Liver (tissue), 3 donors: ENCODE results near the gene N4BP2.

ENCODE experiments used
- FOXA1 ChIP-seq: IDR thresholded peaks from 2 replicates; pipeline ENCODE4 v1.6.1; 2016; ENCODE audit warnings: antibody characterized with exemption
- FOXA2 ChIP-seq: IDR thresholded peaks from 2 replicates; pipeline ENCODE4 v1.6.1; 2016; ENCODE audit warnings: antibody characterized with exemption
- GABPA ChIP-seq, 2 donors: IDR thresholded peaks in 1 of 2; conservative IDR thresholded peaks in 1 of 2; 2 replicates each; pipeline ENCODE4 v1.6.1; 2016; ENCODE audit warnings: antibody characterized with exemption in 2 of 2, mild to moderate bottlenecking in 1 of 2, moderate library complexity in 1 of 2
- HNF4G ChIP-seq: IDR thresholded peaks from 2 replicates; pipeline ENCODE4 v1.6.1; 2016; ENCODE audit warnings: antibody characterized with exemption
- NR2F2 ChIP-seq: IDR thresholded peaks from 2 replicates; pipeline ENCODE4 v1.6.1; 2016; ENCODE audit warnings: antibody characterized with exemption
- RAD21 ChIP-seq, 2 donors: IDR thresholded peaks; 2 replicates each; pipeline ENCODE4 v1.6.1; 2016; ENCODE audit warnings: antibody characterized with exemption in 2 of 2, mild to moderate bottlenecking in 2 of 2
- SP1 ChIP-seq: IDR thresholded peaks from 2 replicates; pipeline ENCODE4 v1.6.1; 2018; ENCODE audit warnings: antibody characterized with exemption, mild to moderate bottlenecking
- TAF1 ChIP-seq: conservative IDR thresholded peaks from 2 replicates; pipeline ENCODE4 v1.6.1; 2016; ENCODE audit warnings: antibody characterized with exemption, mild to moderate bottlenecking
- YY1 ChIP-seq: IDR thresholded peaks from 2 replicates; pipeline ENCODE4 v1.6.1; 2016; ENCODE audit warnings: antibody characterized with exemption, mild to moderate bottlenecking
- TF ChIP-seq, protein P1 (sequence below): fragments of 150-350 bp; IDR thresholded peaks from 2 replicates; pipeline ENCODE4 v1.5.1; 2017; ENCODE audit warnings: improper control_type of control experiment, low read depth, low read length; ENCODE audit not compliant: missing input control
- TF ChIP-seq, protein P2 (sequence below): IDR thresholded peaks from 2 replicates; pipeline ENCODE4 v1.6.1; 2016; ENCODE audit warnings: antibody characterized with exemption, mild to moderate bottlenecking
- TF ChIP-seq, protein P3 (sequence below): IDR thresholded peaks from 2 replicates; pipeline ENCODE4 v1.6.1; 2016; ENCODE audit warnings: antibody characterized with exemption
- TF ChIP-seq, protein P4 (sequence below): IDR thresholded peaks from 2 replicates; pipeline ENCODE4 v1.6.1; 2016; ENCODE audit warnings: antibody characterized with exemption
- donor health status: healthy.
- donor health status: healthy.

DNA sequence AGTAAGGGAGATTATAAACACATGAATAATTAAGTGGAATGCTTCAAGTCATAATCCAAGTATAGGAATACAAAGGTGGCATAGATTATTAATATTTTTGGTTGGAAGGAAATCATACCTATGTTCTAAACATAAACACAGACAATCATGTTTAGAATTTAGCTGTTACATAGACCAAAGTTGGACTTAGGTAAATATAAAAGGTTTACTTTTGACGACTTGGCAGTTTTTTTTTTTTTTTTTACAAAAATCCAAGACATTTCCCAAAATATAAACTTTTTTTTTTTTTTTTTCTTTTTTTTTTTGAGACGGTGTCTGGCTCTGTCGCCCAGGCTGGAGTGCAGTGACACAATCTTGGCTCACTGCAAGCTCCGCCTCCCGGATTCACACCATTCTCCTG lies 3.5 kb upstream of the N4BP2 start:
- TF ChIP-seq, protein P1, sequence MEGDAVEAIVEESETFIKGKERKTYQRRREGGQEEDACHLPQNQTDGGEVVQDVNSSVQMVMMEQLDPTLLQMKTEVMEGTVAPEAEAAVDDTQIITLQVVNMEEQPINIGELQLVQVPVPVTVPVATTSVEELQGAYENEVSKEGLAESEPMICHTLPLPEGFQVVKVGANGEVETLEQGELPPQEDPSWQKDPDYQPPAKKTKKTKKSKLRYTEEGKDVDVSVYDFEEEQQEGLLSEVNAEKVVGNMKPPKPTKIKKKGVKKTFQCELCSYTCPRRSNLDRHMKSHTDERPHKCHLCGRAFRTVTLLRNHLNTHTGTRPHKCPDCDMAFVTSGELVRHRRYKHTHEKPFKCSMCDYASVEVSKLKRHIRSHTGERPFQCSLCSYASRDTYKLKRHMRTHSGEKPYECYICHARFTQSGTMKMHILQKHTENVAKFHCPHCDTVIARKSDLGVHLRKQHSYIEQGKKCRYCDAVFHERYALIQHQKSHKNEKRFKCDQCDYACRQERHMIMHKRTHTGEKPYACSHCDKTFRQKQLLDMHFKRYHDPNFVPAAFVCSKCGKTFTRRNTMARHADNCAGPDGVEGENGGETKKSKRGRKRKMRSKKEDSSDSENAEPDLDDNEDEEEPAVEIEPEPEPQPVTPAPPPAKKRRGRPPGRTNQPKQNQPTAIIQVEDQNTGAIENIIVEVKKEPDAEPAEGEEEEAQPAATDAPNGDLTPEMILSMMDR = no peak
- TF ChIP-seq TAF1 (no peak), RAD21 (IDR thresholded peaks at IDR 0.05) (no peak), HNF4G (no peak), YY1 (no peak), GABPA (IDR thresholded peaks at IDR 0.05 in 1 of 2, conservative IDR thresholded peaks at IDR 0.05 in 1 of 2) (no peak), FOXA2 (no peak), FOXA1 (no peak), NR2F2 (no peak), SP1 (no peak)
- TF ChIP-seq, protein P2, sequence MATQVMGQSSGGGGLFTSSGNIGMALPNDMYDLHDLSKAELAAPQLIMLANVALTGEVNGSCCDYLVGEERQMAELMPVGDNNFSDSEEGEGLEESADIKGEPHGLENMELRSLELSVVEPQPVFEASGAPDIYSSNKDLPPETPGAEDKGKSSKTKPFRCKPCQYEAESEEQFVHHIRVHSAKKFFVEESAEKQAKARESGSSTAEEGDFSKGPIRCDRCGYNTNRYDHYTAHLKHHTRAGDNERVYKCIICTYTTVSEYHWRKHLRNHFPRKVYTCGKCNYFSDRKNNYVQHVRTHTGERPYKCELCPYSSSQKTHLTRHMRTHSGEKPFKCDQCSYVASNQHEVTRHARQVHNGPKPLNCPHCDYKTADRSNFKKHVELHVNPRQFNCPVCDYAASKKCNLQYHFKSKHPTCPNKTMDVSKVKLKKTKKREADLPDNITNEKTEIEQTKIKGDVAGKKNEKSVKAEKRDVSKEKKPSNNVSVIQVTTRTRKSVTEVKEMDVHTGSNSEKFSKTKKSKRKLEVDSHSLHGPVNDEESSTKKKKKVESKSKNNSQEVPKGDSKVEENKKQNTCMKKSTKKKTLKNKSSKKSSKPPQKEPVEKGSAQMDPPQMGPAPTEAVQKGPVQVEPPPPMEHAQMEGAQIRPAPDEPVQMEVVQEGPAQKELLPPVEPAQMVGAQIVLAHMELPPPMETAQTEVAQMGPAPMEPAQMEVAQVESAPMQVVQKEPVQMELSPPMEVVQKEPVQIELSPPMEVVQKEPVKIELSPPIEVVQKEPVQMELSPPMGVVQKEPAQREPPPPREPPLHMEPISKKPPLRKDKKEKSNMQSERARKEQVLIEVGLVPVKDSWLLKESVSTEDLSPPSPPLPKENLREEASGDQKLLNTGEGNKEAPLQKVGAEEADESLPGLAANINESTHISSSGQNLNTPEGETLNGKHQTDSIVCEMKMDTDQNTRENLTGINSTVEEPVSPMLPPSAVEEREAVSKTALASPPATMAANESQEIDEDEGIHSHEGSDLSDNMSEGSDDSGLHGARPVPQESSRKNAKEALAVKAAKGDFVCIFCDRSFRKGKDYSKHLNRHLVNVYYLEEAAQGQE = no peak
- TF ChIP-seq, protein P3, sequence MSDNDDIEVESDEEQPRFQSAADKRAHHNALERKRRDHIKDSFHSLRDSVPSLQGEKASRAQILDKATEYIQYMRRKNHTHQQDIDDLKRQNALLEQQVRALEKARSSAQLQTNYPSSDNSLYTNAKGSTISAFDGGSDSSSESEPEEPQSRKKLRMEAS = no peak
- TF ChIP-seq, protein P4, sequence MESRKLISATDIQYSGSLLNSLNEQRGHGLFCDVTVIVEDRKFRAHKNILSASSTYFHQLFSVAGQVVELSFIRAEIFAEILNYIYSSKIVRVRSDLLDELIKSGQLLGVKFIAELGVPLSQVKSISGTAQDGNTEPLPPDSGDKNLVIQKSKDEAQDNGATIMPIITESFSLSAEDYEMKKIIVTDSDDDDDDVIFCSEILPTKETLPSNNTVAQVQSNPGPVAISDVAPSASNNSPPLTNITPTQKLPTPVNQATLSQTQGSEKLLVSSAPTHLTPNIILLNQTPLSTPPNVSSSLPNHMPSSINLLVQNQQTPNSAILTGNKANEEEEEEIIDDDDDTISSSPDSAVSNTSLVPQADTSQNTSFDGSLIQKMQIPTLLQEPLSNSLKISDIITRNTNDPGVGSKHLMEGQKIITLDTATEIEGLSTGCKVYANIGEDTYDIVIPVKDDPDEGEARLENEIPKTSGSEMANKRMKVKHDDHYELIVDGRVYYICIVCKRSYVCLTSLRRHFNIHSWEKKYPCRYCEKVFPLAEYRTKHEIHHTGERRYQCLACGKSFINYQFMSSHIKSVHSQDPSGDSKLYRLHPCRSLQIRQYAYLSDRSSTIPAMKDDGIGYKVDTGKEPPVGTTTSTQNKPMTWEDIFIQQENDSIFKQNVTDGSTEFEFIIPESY = no peak
